ENCODE measurements around the gene PRR35. TPM values are rescaled to one million over a fixed set of nuclear protein-coding genes. Genes with fewer than 3 reads are reported as not detected.

Gene PRR35
- total RNA-seq, 2 donors from 2014 or later: not detected

DNA sequence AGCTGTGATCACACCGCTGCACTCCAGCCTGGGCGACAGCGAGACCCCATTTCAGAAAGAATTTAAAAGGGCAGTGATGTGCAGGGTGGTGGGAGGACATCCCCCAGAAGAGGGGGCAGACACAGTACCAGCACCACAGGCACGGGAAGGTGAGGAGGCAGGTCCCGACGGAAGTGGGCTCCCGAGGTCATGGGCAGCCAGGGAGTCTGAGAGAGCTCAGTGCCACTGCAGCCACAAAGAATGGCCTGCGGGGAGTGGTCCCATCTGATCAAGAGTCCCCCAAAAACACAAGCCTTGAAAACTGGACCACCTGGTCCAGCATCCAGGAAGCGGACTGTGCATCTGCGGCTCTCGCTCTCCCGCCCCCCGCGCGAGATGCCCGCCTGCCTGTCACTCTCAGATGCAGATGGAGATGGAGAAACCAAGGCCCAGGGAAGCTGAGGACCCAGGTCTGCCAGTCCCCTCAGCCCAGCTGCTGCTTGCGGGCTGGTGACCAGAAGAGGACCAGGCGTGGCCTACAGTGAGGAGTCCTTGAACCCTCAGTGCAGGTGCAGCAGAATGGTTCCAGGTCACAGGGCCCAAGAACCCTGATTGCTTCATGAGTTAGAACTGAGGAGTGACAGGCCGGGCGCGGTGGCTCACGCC, 37.0 kb upstream of the PRR35 start:
- H3K9me3 ChIP-seq (ENCODE audit: control insufficient read depth, low read length, poor library complexity, severe bottlenecking): no peaks in the 10 kb centered on the region
- no peaks in the 10 kb centered on the region for H3K36me3 Mint-ChIP-seq (ENCODE audit: low read depth)
- DNase-seq (no peak), ATAC-seq (no peak)
- H3K27ac Mint-ChIP-seq: no peak overlapping the region
- peaks cover 12% of the 10 kb centered on the region for H3K4me1 Mint-ChIP-seq
- H3K27me3 Mint-ChIP-seq: no peaks in the 10 kb centered on the region
- H3K4me3 Mint-ChIP-seq: no peak overlapping the region

GRCh38 chr16:524274-525040, 35.7 kb upstream of the PRR35 start:
- peaks cover 18% of the 10 kb centered on the region for H3K4me1 Mint-ChIP-seq
- H3K9me3 ChIP-seq (ENCODE audit: control insufficient read depth, low read length, poor library complexity, severe bottlenecking): no peaks in the 10 kb centered on the region
- ATAC-seq (no peak), DNase-seq (no peak)
- H3K27ac Mint-ChIP-seq: peak overlapping the region; percentile 72
- H3K27me3 Mint-ChIP-seq: no peaks in the 10 kb centered on the region
- H3K4me3 Mint-ChIP-seq: no peak overlapping the region
- H3K36me3 Mint-ChIP-seq (ENCODE audit: low read depth): no peaks in the 10 kb centered on the region

DNA sequence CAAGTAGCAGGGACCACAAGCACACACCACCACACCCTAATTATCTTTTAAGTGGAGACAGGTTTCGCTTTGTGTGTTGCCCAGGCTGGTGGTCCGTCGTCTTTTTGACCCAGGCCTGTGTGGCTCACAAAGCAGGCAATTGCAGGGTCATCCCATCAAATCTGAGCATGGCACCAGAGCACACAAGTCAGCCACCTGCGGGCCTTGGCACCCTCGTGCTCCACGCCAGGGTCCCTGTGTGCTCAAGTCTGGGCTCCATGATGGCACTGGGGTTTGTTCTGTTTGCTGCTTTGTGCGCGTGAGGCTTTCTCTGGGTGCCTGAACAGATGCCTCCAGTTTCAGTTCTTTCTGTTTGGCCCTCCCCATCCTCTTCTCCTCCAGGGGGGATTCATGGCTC, 35.1 kb upstream of the PRR35 start:
- no peak for DNase-seq
- no peak for ATAC-seq
- Mint-ChIP-seq H3K36me3 (ENCODE audit: low read depth) (no peaks in the 10 kb centered on the region), H3K4me1 (peaks cover 18% of the 10 kb centered on the region), H3K27me3 (no peaks in the 10 kb centered on the region), H3K4me3 (peak overlapping the region; percentile 87), H3K27ac (peak overlapping the region; percentile 72)
- no peaks in the 10 kb centered on the region for H3K9me3 ChIP-seq (ENCODE audit: control insufficient read depth, low read length, poor library complexity, severe bottlenecking)

- ATAC-seq (no peak), DNase-seq (no peak)
- H3K9me3 ChIP-seq (ENCODE audit: control insufficient read depth, low read length, poor library complexity, severe bottlenecking): no peaks in the 10 kb centered on the region
- peak overlapping the region; percentile 72 for H3K27ac Mint-ChIP-seq
- H3K4me3 Mint-ChIP-seq: peak overlapping the region; percentile 87
- peaks cover 21% of the 10 kb centered on the region for H3K4me1 Mint-ChIP-seq
- H3K27me3 Mint-ChIP-seq: no peaks in the 10 kb centered on the region
- H3K36me3 Mint-ChIP-seq (ENCODE audit: low read depth): no peaks in the 10 kb centered on the region
Observed at GRCh38 chr16:525520-526180, 34.5 kb upstream of the PRR35 start.

DNA sequence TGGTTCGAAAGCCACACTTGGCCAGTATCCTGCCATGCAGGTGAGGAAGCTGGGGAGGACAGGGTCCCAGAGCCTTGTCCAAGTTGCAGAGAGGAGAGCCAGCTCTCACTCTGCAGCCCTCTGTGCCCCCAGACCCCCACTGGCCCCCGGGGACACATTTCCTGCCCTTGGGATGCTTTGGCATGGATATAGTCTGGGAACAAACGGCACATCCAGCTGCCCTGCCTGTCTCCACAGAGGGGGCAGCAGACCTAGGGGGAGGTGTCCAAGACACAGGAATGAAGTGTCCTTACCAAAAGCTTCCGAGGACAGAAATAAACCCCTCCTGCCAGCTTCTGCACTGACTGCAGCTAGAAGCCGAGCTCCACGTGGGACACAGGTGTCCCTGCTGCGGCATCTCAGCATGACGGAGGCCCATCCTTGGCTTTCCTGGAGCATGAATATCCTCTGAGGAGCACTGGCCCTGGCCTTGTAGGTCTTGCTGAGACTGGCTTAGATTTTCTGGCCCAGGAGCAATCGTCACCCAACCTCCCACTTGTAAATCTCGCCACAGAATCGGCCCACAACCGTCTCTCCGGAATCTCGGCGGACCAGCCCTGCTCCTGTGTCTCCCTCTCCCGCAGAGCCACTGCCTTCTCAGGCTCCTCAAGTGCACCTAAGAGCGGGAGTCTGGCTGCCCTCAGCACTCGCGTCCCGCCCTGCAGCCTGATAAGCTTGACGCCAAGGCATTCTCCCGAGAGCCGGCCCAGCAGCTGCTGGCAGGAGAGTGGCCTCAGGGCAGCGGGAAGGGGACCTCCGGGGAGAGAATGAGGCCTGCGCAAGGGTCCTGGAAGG, 33.8 kb upstream of the PRR35 start:
- Mint-ChIP-seq H3K4me1 (peaks cover 21% of the 10 kb centered on the region), H3K4me3 (peak overlapping the region; percentile 87), H3K27ac (peak overlapping the region; percentile 72), H3K27me3 (no peaks in the 10 kb centered on the region), H3K36me3 (ENCODE audit: low read depth) (no peaks in the 10 kb centered on the region)
- ATAC-seq (no peak), DNase-seq (no peak)
- H3K9me3 ChIP-seq (ENCODE audit: control insufficient read depth, low read length, poor library complexity, severe bottlenecking): no peaks in the 10 kb centered on the region

- Mint-ChIP-seq H3K27me3 (no peaks in the 10 kb centered on the region), H3K36me3 (ENCODE audit: low read depth) (no peaks in the 10 kb centered on the region), H3K27ac (peak within 1 kb of the TSS; percentile 93), H3K4me3 (peak within 1 kb of the TSS; percentile 94), H3K4me1 (peaks cover 23% of the 10 kb centered on the region)
- no peaks in the 10 kb centered on the region for H3K9me3 ChIP-seq (ENCODE audit: control insufficient read depth, low read length, poor library complexity, severe bottlenecking)
- peak; percentile 89 for ATAC-seq
- peak; percentile 81 to 83 (median 82) for DNase-seq
Observed at GRCh38 chr16:527015-527903, 32.9 kb upstream of the PRR35 start, which contains the start of gene CAPN15. TSS of gene CAPN15 (plus strand) at chr16:527712. CDS start at chr16:546839, 19,127 bp downstream.

GRCh38 chr16:528111-529011, 31.8 kb upstream of the PRR35 start:
- peak overlapping the region; percentile 94 for H3K4me3 Mint-ChIP-seq
- no peak for DNase-seq
- H3K4me1 Mint-ChIP-seq: peaks cover 23% of the 10 kb centered on the region
- H3K27me3 Mint-ChIP-seq: no peaks in the 10 kb centered on the region
- no peaks in the 10 kb centered on the region for H3K36me3 Mint-ChIP-seq (ENCODE audit: low read depth)
- ATAC-seq: no peak
- peak overlapping the region; percentile 93 for H3K27ac Mint-ChIP-seq
- H3K9me3 ChIP-seq (ENCODE audit: control insufficient read depth, low read length, poor library complexity, severe bottlenecking): no peaks in the 10 kb centered on the region

DNA sequence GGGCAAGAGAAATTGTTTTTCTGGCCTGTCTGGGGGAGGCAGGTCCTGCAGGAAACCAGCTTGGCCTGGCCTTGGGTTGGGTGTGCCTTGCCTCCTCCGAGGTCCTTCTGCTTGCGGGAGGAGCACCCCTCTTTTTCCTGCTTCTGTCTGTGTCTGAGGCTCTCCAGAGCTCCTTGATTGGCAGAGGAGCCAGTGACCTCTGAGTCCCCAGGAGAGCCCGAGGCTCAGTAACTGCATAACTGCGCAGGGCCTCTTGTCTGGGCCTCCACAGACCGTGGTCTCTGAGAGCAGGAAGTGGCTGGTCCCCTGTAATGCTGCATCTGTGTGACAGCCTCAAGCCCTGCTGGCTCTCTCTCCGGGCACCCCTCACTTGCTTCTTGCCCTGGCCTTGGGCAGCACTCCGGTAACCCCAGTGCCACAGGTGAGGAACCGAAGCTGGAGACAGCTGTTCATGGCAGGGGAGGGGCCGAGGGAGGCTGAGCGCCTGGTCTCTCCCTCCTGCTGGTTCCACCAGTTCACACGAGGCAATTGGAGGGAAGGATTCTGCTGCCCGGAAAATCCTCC, 31.1 kb upstream of the PRR35 start:
- ATAC-seq (no peak), DNase-seq (no peak)
- no peaks in the 10 kb centered on the region for H3K9me3 ChIP-seq (ENCODE audit: control insufficient read depth, low read length, poor library complexity, severe bottlenecking)
- no peaks in the 10 kb centered on the region for H3K36me3 Mint-ChIP-seq (ENCODE audit: low read depth)
- H3K27me3 Mint-ChIP-seq: no peaks in the 10 kb centered on the region
- H3K27ac Mint-ChIP-seq: peak overlapping the region; percentile 93
- H3K4me3 Mint-ChIP-seq: peak overlapping the region; percentile 94
- H3K4me1 Mint-ChIP-seq: peaks cover 23% of the 10 kb centered on the region

DNA sequence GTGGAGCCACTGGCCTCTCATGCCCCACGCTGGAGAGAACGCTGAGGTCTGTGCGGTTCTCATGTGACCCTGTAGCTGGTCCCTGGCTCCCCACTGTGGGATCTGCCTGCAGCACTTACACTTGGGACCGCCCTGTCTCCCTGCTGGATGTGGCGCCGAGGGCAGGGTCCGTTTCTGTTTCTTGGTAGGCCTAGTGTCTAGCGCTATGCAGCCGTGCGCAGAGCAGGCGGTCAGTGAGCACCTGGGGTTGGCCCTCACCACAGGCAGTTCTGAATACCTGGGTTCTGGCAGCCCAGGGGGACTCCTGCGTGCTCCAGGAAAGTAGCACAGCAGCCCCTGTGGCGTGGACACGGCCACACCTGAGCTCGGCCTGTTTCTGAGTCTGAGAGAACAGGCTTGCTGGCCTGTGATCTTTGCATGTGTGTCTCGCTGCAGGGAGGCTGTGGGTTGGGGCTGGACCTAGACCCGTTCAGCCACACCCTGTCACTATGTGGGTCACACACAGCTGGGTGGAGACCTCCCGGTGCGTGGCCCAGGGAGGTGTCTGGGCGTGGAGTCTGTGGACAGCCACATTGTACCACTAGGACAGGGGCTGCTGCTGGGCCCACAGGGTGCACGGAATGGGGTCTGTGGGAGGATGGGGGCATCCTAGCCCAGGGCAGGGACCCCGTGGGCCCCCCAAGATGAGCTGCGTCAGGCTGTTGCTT, 29.9 kb upstream of the PRR35 start:
- no peaks in the 10 kb centered on the region for H3K36me3 Mint-ChIP-seq (ENCODE audit: low read depth)
- peak overlapping the region; percentile 93 for H3K27ac Mint-ChIP-seq
- peak overlapping the region; percentile 69 for H3K4me3 Mint-ChIP-seq
- DNase-seq: no peak
- H3K9me3 ChIP-seq (ENCODE audit: control insufficient read depth, low read length, poor library complexity, severe bottlenecking): no peaks in the 10 kb centered on the region
- no peak for ATAC-seq
- no peaks in the 10 kb centered on the region for H3K27me3 Mint-ChIP-seq
- peaks cover 25% of the 10 kb centered on the region for H3K4me1 Mint-ChIP-seq

DNA sequence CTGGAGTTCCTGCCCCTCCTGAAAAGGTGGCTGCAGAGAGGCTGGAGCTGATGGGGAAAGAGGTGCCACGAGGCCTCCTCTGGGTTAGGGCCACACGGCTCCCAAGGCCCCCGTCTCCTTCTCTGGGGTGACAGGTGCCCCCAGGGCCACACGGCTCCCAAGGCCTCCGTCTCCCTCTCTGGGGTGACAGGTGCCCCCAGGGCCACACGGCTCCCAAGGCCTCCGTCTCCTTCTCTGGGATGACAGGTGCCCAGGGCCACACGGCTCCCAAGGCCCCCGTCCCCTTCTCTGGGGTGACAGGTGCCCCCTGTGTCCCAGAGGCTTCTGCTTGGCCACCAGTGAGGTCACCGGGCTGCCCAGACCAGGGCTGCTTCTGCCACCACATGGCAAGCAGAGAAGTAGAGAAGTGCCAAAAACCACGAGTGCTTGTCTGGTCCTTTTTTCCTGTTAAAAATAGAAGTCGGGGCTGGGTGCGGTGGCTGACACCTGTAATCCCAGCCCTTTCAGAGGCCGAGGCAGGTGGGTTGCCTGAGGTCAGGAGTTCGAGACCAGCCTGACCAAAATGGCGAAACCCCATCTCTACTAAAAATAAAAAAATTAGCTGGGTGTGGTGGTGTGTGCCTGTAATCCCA, 28.6 kb upstream of the PRR35 start:
- no peaks in the 10 kb centered on the region for H3K9me3 ChIP-seq (ENCODE audit: control insufficient read depth, low read length, poor library complexity, severe bottlenecking)
- no peak for DNase-seq
- Mint-ChIP-seq H3K27me3 (no peaks in the 10 kb centered on the region), H3K4me1 (peaks cover 14% of the 10 kb centered on the region), H3K36me3 (ENCODE audit: low read depth) (no peaks in the 10 kb centered on the region), H3K4me3 (no peak overlapping the region), H3K27ac (no peak overlapping the region)
- ATAC-seq: no peak

All from T-helper 17 cell (primary cell).